IMR-90 (cell line): ENCODE measurements around the gene NDUFAF7. TPM values are rescaled to one million over a fixed set of nuclear protein-coding genes. Genes with fewer than 3 reads are reported as not detected.

ENCODE experiments used
- polyA plus RNA-seq, 3 experiments: library from polyadenylated mRNA; depleted of rRNA; stranded (reverse); fragments of >200 nt; gene quantifications; 2 replicates each; pipeline ENCODE4 v1.2.3, GENCODE V29; 2012; ENCODE audit warnings: low replicate concordance in 1 of 3
- total RNA-seq: library from RNA; depleted of rRNA; stranded (reverse); fragments of >200 nt; gene quantifications from 2 replicates; pipeline ENCODE4 v1.2.3, GENCODE V29; 2012; rRNA removed

The NDUFAF7 gene
- total and polyA plus RNA-seq, 2 of the 4 experiments (the other 2 are of a cell fraction), result 9.9 to 17.4 TPM

Other genes starting within 250 kb of the NDUFAF7 start
- gene HEATR5B, start 147.3 kb upstream of the NDUFAF7 start, total RNA-seq, result 17.9 and 20.6 TPM in 2 replicates
- 7.6 and 8.3 TPM in 2 replicates for gene HEATR5B, start 147.3 kb upstream of the NDUFAF7 start, polyA plus RNA-seq (2012; rRNA removed)
- gene GPATCH11, start 147.1 kb upstream of the NDUFAF7 start, total RNA-seq, result 4.7 and 8.1 TPM in 2 replicates
- 2.9 and 3.9 TPM in 2 replicates for gene GPATCH11, start 147.1 kb upstream of the NDUFAF7 start, polyA plus RNA-seq (2012; rRNA removed)
- 16.8 and 32.2 TPM in 2 replicates for gene EIF2AK2, start 74.7 kb upstream of the NDUFAF7 start, total RNA-seq
- 7.3 and 10.2 TPM in 2 replicates for gene EIF2AK2, start 74.7 kb upstream of the NDUFAF7 start, polyA plus RNA-seq (2012; rRNA removed)
- not detected in 2 replicates for gene SULT6B1, start 43.0 kb upstream of the NDUFAF7 start, total RNA-seq
- gene SULT6B1, start 43.0 kb upstream of the NDUFAF7 start, polyA plus RNA-seq (2012; rRNA removed), result not detected in 2 replicates
- 16.8 and 23.3 TPM in 2 replicates for gene CEBPZOS, start 35.2 kb upstream of the NDUFAF7 start, total RNA-seq
- gene CEBPZOS, start 35.2 kb upstream of the NDUFAF7 start, polyA plus RNA-seq (2012; rRNA removed), result 26.3 and 31.5 TPM in 2 replicates
- 33.3 and 47.8 TPM in 2 replicates for gene CEBPZ, start 62 bp upstream of the NDUFAF7 start, total RNA-seq
- gene CEBPZ, start 62 bp upstream of the NDUFAF7 start, polyA plus RNA-seq (2012; rRNA removed), result 9.4 and 9.5 TPM in 2 replicates
- gene PRKD3, start 93.2 kb downstream of the NDUFAF7 start, total RNA-seq, result 46.4 and 47.5 TPM in 2 replicates
- 14.3 and 15.8 TPM in 2 replicates for gene PRKD3, start 93.2 kb downstream of the NDUFAF7 start, polyA plus RNA-seq (2012; rRNA removed)
- 2.2 TPM in 2 replicates for gene QPCT, start 113.0 kb downstream of the NDUFAF7 start, total RNA-seq
- gene QPCT, start 113.0 kb downstream of the NDUFAF7 start, polyA plus RNA-seq (2012; rRNA removed), result 1.6 and 1.9 TPM in 2 replicates